Ectodermal cell (in vitro differentiated cells): ENCODE measurements around the gene SYNGAP1. TPM values are rescaled to one million over a fixed set of nuclear protein-coding genes. Genes with fewer than 3 reads are reported as not detected.
"Not testable (repeated sequence)": the region's sequence is repeated elsewhere in the genome, so short reads cannot be mapped to it uniquely, and the experiment has no call there.

Experiments used
- H3K27ac ChIP-seq: 2 replicates; pipeline ENCODE4 v1.7.0; 2013; ENCODE audit warnings: mild to moderate bottlenecking, low read depth, low read length; ENCODE audit not compliant: insufficient read depth, poor library complexity, severe bottlenecking
- H3K27me3 ChIP-seq: 2 replicates; pipeline ENCODE4 v1.7.0; 2013; ENCODE audit warnings: mild to moderate bottlenecking, low read length; ENCODE audit not compliant: insufficient read depth, control insufficient read depth, poor library complexity, severe bottlenecking
- H3K36me3 ChIP-seq: one replicate; pipeline ENCODE4 v1.7.0; 2013; ENCODE audit warnings: low read length; ENCODE audit not compliant: control insufficient read depth, insufficient read depth
- H3K4me1 ChIP-seq: one replicate; pipeline ENCODE4 v1.7.0; 2013; ENCODE audit warnings: low read length; ENCODE audit not compliant: control insufficient read depth, insufficient read depth
- H3K4me3 ChIP-seq: 2 replicates; pipeline ENCODE4 v1.7.0; 2013; ENCODE audit warnings: low read depth, low read length, control low read depth; ENCODE audit not compliant: insufficient read depth
- H3K9me3 ChIP-seq: 2 replicates; pipeline ENCODE4 v1.7.0; 2013; ENCODE audit warnings: mild to moderate bottlenecking, low read length, moderate library complexity; ENCODE audit not compliant: control insufficient read depth
- WGBS, 2 experiments: methylation state at CpG; one replicate each; pipeline ENCODE4 v1.1.7; 2013; ENCODE audit warnings: missing lambda C conversion rate in 2 of 2; 5-methylcytosine and 5-hydroxymethylcytosine counted together
- polyA plus RNA-seq, 4 experiments: library from polyadenylated mRNA; stranded (reverse); fragments of 50-300 nt; gene quantifications; one replicate each; pipeline ENCODE4 v1.2.3, GENCODE V29; 2013

SYNGAP1 gene
- polyA plus RNA-seq (2013, experiment 1 of 4) = 146 TPM
- 158 TPM for polyA plus RNA-seq (2013, experiment 2 of 4)
- 90.5 TPM for polyA plus RNA-seq (2013, experiment 3 of 4)
- 110 TPM for polyA plus RNA-seq (2013, experiment 4 of 4)

DNA sequence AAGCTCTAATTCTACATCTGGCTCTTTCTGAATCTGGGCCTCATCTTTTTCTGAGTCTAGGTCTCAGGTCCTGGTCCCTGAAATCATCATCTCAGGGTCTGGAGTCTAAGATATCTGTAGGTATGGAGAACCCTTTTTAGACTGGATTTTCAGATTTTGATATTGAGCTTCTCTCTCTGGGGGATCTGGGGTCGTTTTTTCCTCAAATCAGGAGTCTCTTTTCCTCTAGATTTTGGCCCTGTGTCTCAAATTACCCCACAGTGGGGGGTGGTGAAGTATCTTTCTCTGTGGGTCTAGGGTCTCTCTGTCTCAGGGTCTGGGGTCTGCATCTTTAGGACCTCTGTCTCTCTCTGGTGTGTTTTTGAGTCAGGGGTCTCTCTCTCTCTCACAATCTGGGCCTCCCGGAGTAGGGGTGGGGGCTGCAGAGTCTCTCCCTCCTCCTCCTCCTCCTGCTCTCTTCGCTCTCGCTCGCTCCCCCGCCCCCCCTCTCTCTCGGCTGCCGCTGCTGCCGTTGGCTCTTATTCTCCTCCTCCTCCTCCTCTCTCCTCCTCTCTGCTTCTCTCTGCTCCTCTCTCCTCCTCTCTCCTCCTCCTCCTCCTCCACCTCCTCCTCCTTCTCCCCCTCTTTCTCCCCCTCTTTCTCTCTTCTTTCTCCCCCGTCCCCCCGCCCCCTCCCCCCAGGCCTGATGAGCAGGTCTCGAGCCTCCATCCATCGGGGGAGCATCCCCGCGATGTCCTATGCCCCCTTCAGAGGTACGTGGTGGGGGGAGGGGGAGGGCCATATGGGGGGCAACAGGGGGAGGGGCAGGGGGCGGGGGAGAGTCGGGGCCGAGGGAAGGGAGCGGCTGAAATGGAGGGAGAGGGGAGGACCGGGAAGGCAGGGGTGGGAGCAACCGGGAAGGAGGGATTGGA, at the start of gene SYNGAP1:
Gene SYNGAP1, plus strand, starts transcription at position 486 of the 911 bp plus-strand sequence. Its CDS starts 200 bp downstream, at position 686.
- no peaks in the 10 kb centered on the region for H3K27me3 ChIP-seq
- H3K36me3 ChIP-seq = peaks cover 24% of the 10 kb centered on the region
- H3K4me1 ChIP-seq = peaks cover 65% of the 10 kb centered on the region
- H3K27ac ChIP-seq = peak within 1 kb of the TSS; percentile 89
- WGBS, 2 experiments = 0 to 1% methylated on average over 16 of the region's 22 CpGs
- H3K4me3 ChIP-seq = peak within 1 kb of the TSS; percentile 70
- H3K9me3 ChIP-seq = no peaks in the 10 kb centered on the region

DNA sequence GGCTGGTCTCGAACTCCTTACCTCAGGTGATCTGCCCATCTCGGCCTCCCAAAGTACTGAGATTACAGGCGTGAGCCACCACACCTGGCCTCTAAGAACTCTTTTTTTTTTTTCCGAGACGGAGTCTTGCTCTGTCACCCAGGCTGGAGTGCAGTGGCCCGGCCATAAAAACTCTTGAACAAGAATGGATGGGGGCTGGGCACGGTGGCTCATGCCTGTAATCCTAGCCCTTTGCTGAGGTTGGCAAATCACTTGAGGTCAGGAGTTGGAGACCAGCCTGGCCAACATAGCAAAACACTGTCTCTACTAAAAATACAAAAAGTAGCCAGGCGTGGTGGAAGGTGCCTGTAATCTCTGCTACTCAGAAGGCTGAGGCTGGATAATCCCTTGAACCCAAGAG, 48.0 kb upstream of the SYNGAP1 start:
- not testable (repeated sequence) for H3K4me3 ChIP-seq, H3K27ac ChIP-seq, H3K27me3 ChIP-seq, H3K9me3 ChIP-seq, H3K36me3 ChIP-seq
- peaks cover 11% of the 10 kb centered on the region for H3K4me1 ChIP-seq
- whole genome bisulfite sequencing, 2 experiments = 90 to 91% methylated on average over 8 of the region's 8 CpGs

DNA sequence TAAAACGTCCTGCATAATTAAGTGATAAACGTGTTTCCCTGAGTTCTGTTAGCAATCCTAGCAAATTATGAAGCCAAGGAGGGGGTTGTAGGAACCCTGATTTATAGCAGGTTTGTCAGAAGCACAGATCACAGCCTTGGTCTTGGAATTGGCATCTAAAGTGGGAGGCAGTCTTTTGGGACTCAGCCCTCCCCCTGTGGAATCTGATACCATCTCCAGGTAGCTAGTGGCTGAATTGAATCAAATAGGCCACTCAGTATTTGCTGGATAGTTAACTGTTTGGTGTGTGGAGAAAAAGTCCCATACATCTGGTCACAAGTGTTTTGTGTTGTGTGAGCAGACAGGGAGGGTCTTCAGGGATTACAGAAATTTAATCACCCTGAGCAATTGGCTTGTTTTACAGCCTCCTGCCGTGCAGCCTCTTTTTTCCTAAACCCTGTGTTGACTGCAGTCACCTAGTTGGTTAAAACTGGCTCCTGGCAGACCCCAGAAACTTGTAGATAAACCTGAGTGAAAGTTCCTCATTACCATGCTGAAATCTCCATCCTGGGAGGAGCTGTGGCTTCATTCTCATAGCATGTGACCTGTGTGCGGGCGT, 47.2 kb upstream of the SYNGAP1 start:
- no peak overlapping the region for H3K4me3 ChIP-seq
- 66 to 84% methylated on average over 5 of the region's 5 CpGs for WGBS, 2 experiments
- H3K27me3 ChIP-seq = no peaks in the 10 kb centered on the region
- H3K36me3 ChIP-seq = no peaks in the 10 kb centered on the region
- H3K4me1 ChIP-seq = peaks cover 11% of the 10 kb centered on the region
- H3K9me3 ChIP-seq = no peaks in the 10 kb centered on the region
- no peak overlapping the region for H3K27ac ChIP-seq

DNA sequence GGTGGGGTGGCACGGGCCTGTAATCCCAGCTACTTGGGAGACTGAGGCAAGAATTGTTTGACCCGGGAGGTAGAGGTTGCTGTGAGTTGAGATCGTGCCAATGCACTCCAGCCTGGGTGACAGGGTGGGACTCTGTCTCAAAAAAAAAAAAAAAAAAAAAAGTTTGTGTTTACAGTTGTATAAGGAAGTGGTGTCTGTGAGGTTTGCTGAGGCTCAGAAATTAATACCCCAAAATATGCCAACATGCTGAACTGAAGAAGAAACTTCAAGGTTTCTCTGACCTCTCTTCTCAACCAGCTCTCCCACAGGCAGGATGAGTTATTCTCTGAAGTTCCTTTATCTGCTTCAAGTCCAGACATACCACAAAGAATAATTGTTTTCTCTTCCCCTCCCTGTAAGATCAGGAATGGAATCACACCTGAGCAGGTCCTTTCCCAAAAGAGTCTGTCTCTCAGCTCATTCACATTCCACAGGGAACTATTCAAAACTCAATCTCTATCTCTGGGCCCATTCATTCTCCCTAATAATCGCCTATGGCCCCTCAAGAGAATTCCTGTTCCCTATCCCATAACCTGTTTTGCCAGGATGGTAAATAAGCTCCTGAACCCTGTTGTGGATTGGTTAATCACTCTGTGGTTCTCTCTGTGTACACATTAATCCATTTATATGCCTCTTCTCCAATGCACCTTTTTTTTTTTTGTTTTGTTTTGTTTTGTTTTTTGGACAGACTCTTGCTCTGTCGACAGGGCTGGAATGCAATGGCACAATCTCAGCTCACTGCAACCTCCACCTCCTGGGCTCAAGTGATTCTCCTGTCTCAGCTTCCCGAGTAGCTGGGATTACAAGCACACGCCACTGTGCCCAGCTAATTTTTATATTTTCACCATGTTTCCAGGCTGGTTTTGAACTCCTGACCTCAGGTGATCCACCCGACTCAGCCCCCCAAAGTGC, 45.6 kb upstream of the SYNGAP1 start:
- Histone ChIP-seq H3K36me3 (no peaks in the 10 kb centered on the region), H3K27ac (no peak overlapping the region), H3K4me3 (no peak overlapping the region), H3K27me3 (no peaks in the 10 kb centered on the region), H3K4me1 (peaks cover 11% of the 10 kb centered on the region), H3K9me3 (no peaks in the 10 kb centered on the region)
- 88 to 93% methylated on average over 8 of the region's 8 CpGs for WGBS, 2 experiments

DNA sequence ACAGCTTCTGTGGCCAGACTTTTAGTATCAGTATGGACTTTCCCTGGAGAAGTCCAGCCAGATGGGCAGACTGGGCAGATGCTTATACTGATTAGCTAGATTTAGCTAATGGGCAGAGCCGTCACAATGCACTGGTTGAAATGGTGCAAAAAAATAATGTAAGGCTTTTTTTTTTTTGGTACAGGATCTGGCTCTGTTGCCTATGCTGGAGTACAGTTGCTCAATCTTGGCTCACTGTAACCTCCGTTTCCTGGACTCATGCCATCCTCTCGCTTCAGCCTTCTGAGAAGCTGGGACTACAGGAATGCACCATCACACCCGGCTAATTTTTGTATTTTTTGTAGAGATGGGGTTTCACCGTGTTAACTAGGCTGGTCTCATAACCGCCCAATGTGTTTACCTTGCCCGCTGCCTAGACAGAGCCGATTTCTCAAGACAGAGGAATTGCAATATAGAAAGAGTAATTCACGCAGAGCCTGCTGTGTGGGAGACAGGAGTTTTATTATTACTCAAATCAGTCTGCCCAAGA, 44.7 kb upstream of the SYNGAP1 start:
- Histone ChIP-seq H3K9me3 (no peaks in the 10 kb centered on the region), H3K27me3 (no peaks in the 10 kb centered on the region), H3K36me3 (no peaks in the 10 kb centered on the region), H3K27ac (no peak overlapping the region), H3K4me1 (peaks cover 11% of the 10 kb centered on the region), H3K4me3 (no peak overlapping the region)
- 89 to 96% methylated on average over 9 of the region's 9 CpGs for WGBS, 2 experiments

DNA sequence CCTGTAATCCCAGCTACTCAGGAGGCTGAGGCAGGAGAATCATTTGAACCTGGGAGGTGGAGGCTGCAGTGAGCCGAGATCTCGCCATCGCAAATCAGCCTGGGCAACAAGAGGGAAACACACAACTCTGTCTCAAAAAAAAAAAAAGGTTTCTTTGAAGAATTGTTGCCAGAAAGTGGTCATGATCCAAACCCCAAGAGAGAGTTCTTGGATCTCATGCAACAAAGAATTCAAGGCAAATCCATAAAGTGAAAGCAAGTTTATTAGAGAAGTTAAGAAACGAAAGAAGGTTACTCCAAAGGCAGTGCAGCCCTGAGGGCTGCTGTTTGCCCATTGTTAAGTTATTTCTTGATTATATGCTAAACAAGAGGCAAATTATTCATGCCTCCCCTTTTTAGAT, 42.7 kb upstream of the SYNGAP1 start:
- no peaks in the 10 kb centered on the region for H3K9me3 ChIP-seq
- 91 to 93% methylated on average over 4 of the region's 4 CpGs for WGBS, 2 experiments
- H3K36me3 ChIP-seq = no peaks in the 10 kb centered on the region
- no peak overlapping the region for H3K27ac ChIP-seq
- no peaks in the 10 kb centered on the region for H3K27me3 ChIP-seq
- H3K4me3 ChIP-seq = no peak overlapping the region
- peaks cover 10% of the 10 kb centered on the region for H3K4me1 ChIP-seq

DNA sequence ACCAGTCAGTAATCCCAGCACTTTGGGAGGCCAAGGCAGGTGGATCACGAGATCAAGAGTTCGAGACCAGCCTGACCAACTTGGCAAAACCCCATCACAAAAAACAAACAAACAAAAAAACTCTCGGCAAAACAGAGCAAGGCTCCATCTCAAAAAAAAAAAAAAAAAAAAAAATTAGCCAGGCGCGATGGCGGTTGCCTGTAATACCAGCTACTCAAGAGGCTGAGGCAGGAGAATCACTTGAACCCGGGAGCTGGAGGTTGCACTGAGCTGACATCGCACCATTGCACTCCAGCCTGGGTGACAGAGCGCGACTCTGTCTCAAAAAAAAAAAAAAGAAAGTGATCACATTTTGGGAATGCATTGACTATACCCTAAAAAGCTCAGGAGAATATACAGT, 40.7 kb upstream of the SYNGAP1 start:
- H3K4me3 ChIP-seq, H3K9me3 ChIP-seq, H3K27me3 ChIP-seq, H3K4me1 ChIP-seq, H3K36me3 ChIP-seq, H3K27ac ChIP-seq: not testable (repeated sequence)
- WGBS, 2 experiments = 89 to 98% methylated on average over 10 of the region's 10 CpGs

DNA sequence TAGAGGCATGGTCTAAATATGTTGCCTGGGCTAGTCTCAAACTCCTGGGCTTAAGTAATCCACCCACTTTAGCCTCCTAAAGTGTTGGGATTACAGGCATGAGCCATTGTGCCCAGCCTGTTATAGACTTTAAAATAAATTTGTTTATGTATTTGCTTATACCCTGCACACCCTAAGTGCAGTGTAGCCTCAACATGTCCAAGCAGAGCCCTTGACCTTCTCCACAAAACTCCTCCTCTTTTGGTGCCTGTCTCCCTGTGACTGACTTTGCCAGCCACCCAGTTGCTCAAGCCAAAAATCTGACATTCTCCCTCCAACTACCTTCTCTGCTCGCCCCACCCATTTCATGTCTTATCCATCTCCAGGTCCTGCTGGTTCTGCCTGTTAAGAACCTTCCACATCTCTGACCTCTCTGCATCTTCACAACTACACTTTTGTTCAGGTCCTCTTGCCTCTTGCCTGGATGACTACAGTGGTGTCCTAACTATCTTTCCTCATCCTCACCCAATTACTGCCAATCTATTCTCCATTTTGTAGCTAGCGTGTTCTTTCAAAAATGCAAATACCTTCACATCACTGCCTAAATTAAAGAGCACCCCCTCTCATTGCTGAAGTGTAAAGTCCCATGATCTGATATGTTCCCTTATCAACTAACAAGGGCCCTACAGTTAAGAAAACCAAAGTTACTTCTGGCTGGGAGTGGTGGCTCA, 39.4 kb upstream of the SYNGAP1 start:
- H3K36me3 ChIP-seq = no peaks in the 10 kb centered on the region
- H3K4me1 ChIP-seq = no peaks in the 10 kb centered on the region
- H3K9me3 ChIP-seq = no peaks in the 10 kb centered on the region
- no peak overlapping the region for H3K4me3 ChIP-seq
- WGBS, 2 experiments = 92 to 97% methylated on average over 2 of the region's 2 CpGs
- no peak overlapping the region for H3K27ac ChIP-seq
- no peaks in the 10 kb centered on the region for H3K27me3 ChIP-seq

DNA sequence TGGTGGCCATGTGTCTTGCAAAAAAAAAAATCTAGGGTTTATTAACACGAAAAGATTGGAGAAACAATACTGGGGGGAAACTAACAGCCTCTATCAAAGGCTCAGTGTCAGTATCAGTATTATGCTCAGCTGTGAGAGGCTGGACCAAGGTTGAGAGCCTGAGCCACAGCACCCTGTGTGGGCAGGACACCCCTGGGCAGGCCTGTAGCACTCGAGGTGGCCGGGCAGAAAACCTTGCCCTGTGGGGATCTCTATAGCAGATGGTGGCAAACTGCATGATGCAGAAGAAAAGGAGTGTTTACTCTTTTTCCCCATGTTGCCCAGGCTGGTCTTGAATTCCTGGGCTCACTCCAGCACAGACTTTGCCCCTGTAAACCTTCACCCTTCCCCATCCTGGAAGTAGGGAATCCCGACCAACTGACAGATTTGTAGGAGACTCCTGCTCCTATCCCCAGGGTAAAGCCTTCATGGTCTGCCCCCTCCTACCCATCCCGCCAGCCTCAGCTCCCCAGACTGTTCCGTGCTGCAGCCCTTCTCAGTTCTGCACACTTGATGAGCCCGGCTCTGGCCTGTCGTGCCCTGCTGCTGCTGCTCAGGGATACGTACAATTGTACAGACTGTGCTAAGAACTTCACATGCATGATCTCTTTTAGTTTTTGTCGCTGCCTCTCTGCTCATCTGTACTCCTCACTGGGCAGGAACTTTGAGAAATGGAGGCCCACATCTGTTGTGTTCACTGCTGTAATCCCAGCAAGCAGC, 36.3 kb upstream of the SYNGAP1 start:
- WGBS, 2 experiments = 84 to 90% methylated on average over 9 to 10 of the region's 10 CpGs
- no peak overlapping the region for H3K27ac ChIP-seq
- H3K4me1 ChIP-seq = no peaks in the 10 kb centered on the region
- H3K36me3 ChIP-seq = no peaks in the 10 kb centered on the region
- no peak overlapping the region for H3K4me3 ChIP-seq
- no peaks in the 10 kb centered on the region for H3K9me3 ChIP-seq
- H3K27me3 ChIP-seq = no peaks in the 10 kb centered on the region
